GM18870 (cell line): ENCODE results near the gene CHPF2.

Experiments
- ATAC-seq: cut with Tn5 transposase; IDR thresholded peaks from one replicate; pipeline ENCODE4 v1.9.1; 2021; ENCODE audit warnings: moderate library complexity; ENCODE audit not compliant: unreplicated experiment

CHPF2 gene

DNA sequence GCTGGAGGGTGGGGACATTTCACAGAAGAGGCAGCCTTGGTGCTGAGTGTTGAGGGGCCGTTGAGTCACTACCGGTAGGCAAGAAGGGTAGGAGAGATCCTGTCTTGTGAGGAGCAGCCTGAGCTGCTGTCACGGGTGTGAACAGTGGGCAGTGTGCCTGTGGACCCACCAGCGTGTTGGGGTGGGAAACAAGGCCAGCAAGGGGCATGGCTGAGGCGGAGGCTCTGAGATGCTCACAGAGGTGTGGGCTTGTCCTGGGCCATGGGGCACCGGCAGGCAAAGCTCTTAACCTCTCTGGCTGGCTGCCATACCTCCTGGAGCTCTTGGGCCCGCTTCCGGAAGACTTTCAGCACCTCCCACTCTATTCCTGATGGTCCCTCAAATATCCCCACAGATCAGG, 49.8 kb downstream of the CHPF2 start:
- ATAC-seq, result no peak

GRCh38 chr7:151283302-151283701, 51.0 kb downstream of the CHPF2 start:
- no peak for ATAC-seq

DNA sequence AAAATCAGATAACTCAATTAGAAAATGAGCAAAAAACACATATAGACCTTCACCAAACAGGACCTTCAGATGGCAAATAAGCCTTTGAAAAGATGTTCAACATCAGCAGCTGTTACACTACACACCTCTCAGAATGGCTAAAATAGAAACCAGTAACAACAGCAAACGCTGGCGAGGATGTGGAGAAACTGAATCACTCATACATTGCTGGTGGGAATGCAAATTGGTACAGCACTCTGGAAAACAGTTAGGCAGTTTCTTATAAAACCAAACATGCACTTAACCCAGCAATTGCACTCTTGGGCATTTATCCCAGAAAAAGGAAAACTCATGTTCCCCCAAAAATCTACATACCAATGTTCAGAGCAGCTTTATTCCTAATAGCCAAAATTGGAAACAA, 53.9 kb downstream of the CHPF2 start:
- no peak for ATAC-seq
